ENCODE data around the gene OR52E5. TPM values are rescaled to one million over a fixed set of nuclear protein-coding genes. Genes with fewer than 3 reads are reported as not detected.

Gene OR52E5
- not detected for total RNA-seq
- long read RNA-seq, result 0 reads

- DNase-seq (ENCODE audit: low spot score), result no peak
Measured at GRCh38 chr11:5892908-5893307, at the start of gene OR52E5. Gene OR52E5, plus strand, starts transcription at chr11:5893208. Its CDS starts 7,569 bp downstream, at chr11:5900777.

GRCh38 chr11:5846701-5847100, 46.3 kb upstream of the OR52E5 start:
- no peak for DNase-seq (ENCODE audit: low spot score)

GRCh38 chr11:5847711-5848110, 45.3 kb upstream of the OR52E5 start:
- DNase-seq (ENCODE audit: low spot score), result no peak

- DNase-seq (ENCODE audit: low spot score), result no peak
Measured at GRCh38 chr11:5851002-5851401, 42.0 kb upstream of the OR52E5 start.

GRCh38 chr11:5857590-5857989, 35.4 kb upstream of the OR52E5 start, which contains the start of gene OR52E8:
Gene OR52E8, minus strand, starts transcription at chr11:5857690. Its CDS starts 0 bp downstream, at chr11:5857690.
- DNase-seq (ENCODE audit: low spot score), result no peak

- no peak for DNase-seq (ENCODE audit: low spot score)
Measured at GRCh38 chr11:5865826-5866225, 27.2 kb upstream of the OR52E5 start.

- no peak for DNase-seq (ENCODE audit: low spot score)
Measured at GRCh38 chr11:5878564-5878963, 14.4 kb upstream of the OR52E5 start.

GRCh38 chr11:5880329-5880728, 12.7 kb upstream of the OR52E5 start, which contains the start of gene OR52E4:
Gene OR52E4, plus strand, starts transcription at chr11:5880629. Its CDS starts 3,664 bp downstream, at chr11:5884293.
- no peak for DNase-seq (ENCODE audit: low spot score)

GRCh38 chr11:5881756-5882155, 11.3 kb upstream of the OR52E5 start:
- DNase-seq (ENCODE audit: low spot score), result no peak

GRCh38 chr11:5887172-5887571, 5.8 kb upstream of the OR52E5 start:
- DNase-seq (ENCODE audit: low spot score), result no peak

GRCh38 chr11:5887661-5888060, 5.3 kb upstream of the OR52E5 start:
- DNase-seq (ENCODE audit: low spot score), result no peak

- no peak for DNase-seq (ENCODE audit: low spot score)
Measured at GRCh38 chr11:5891216-5891800, 1.7 kb upstream of the OR52E5 start.

- DNase-seq (ENCODE audit: low spot score), result no peak
Measured at GRCh38 chr11:5899534-5899933, 6.5 kb downstream of the OR52E5 start.

GRCh38 chr11:5910540-5910939, 17.5 kb downstream of the OR52E5 start:
- no peak for DNase-seq (ENCODE audit: low spot score)

- no peak for DNase-seq (ENCODE audit: low spot score)
Measured at GRCh38 chr11:5922749-5923426, 29.9 kb downstream of the OR52E5 start.

GRCh38 chr11:5923427-5923776, 30.4 kb downstream of the OR52E5 start:
- no peak for DNase-seq (ENCODE audit: low spot score)

GRCh38 chr11:5923794-5924193, 30.8 kb downstream of the OR52E5 start:
- no peak for DNase-seq (ENCODE audit: low spot score)

- DNase-seq (ENCODE audit: low spot score), result no peak
Measured at GRCh38 chr11:5928271-5928670, 35.3 kb downstream of the OR52E5 start.

GRCh38 chr11:5928811-5929210, 35.8 kb downstream of the OR52E5 start:
- DNase-seq (ENCODE audit: low spot score), result no peak

- no peak for DNase-seq (ENCODE audit: low spot score)
Measured at GRCh38 chr11:5929571-5930368, 36.8 kb downstream of the OR52E5 start.

GRCh38 chr11:5930614-5931013, 37.6 kb downstream of the OR52E5 start:
- DNase-seq (ENCODE audit: low spot score), result no peak

GRCh38 chr11:5931061-5931460, 38.1 kb downstream of the OR52E5 start:
- no peak for DNase-seq (ENCODE audit: low spot score)

Data from mesenteric fat pad (tissue), 1 donor.